HEK293 (cell line): ENCODE results near the gene TNIP1.

Experiments used
- ZNF785 ChIP-seq: fragments of 450-650 bp; formaldehyde crosslinking; IDR thresholded peaks from 2 replicates; pipeline ENCODE4 v1.5.1; 2016; ENCODE audit warnings: missing biosample characterization, missing genetic modification characterization
- TF ChIP-seq, protein P1 (sequence below): fragments of 450-650 bp; formaldehyde crosslinking; IDR thresholded peaks from 2 replicates; pipeline ENCODE4 v1.5.1; 2016; ENCODE audit warnings: missing biosample characterization, missing genetic modification characterization
- TF ChIP-seq, protein P2 (sequence below): fragments of 450-650 bp; formaldehyde crosslinking; IDR thresholded peaks from 2 replicates; pipeline ENCODE4 v1.5.1; 2017; ENCODE audit warnings: missing biosample characterization, mild to moderate bottlenecking, missing genetic modification characterization, moderate library complexity

DNA sequence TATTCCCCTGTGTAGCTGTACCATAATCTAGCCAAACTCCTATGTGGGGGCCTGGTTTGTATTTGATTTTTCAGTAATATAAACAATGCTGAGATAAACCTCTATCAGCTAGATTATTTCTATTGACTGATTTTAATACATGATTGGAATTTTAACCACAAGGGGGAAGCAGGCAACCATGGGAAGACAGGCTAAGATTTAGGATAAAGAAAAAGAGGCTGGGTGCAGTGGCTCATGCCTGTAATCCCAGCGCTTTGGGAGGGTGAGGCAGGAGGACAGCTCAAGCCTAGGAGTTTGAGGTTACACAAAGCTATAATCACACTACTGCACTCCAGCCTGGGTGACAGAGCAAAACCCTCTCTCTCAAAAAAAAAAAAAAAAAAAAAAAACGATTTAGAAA is 78.6 kb downstream of the TNIP1 start:
- no peak for TF ChIP-seq ZNF785
- TF ChIP-seq, protein P1, sequence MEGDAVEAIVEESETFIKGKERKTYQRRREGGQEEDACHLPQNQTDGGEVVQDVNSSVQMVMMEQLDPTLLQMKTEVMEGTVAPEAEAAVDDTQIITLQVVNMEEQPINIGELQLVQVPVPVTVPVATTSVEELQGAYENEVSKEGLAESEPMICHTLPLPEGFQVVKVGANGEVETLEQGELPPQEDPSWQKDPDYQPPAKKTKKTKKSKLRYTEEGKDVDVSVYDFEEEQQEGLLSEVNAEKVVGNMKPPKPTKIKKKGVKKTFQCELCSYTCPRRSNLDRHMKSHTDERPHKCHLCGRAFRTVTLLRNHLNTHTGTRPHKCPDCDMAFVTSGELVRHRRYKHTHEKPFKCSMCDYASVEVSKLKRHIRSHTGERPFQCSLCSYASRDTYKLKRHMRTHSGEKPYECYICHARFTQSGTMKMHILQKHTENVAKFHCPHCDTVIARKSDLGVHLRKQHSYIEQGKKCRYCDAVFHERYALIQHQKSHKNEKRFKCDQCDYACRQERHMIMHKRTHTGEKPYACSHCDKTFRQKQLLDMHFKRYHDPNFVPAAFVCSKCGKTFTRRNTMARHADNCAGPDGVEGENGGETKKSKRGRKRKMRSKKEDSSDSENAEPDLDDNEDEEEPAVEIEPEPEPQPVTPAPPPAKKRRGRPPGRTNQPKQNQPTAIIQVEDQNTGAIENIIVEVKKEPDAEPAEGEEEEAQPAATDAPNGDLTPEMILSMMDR (tag by site-specific recombination): no peak
- TF ChIP-seq, protein P2, sequence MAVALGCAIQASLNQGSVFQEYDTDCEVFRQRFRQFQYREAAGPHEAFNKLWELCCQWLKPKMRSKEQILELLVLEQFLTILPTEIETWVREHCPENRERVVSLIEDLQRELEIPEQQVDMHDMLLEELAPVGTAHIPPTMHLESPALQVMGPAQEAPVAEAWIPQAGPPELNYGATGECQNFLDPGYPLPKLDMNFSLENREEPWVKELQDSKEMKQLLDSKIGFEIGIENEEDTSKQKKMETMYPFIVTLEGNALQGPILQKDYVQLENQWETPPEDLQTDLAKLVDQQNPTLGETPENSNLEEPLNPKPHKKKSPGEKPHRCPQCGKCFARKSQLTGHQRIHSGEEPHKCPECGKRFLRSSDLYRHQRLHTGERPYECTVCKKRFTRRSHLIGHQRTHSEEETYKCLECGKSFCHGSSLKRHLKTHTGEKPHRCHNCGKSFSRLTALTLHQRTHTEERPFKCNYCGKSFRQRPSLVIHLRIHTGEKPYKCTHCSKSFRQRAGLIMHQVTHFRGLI (tag by site-specific recombination): no peak
